Measurements from ENCODE around the gene FCF1. TPM values are rescaled to one million over a fixed set of nuclear protein-coding genes. Genes with fewer than 3 reads are reported as not detected.

FCF1 gene
- polyA plus RNA-seq, 1 donor from 2014 or later = 39.8 TPM

- Histone ChIP-seq H3K79me2 (replicated peaks; ENCODE audit: insufficient read depth, low read length) (peaks cover 55% of the 10 kb centered on the region), H3K9me3 (ENCODE audit: low read length) (no peaks in the 10 kb centered on the region), H3K4me3 (ENCODE audit: low read length) (peak overlapping the region; percentile 94), H3K36me3 (ENCODE audit: insufficient read depth, low read length) (no peaks in the 10 kb centered on the region), H3K27ac (ENCODE audit: low read length) (peak overlapping the region; percentile 90), H3K9me2 (ENCODE audit: insufficient read depth, low read length) (no peaks in the 10 kb centered on the region), H4K20me1 (ENCODE audit: insufficient read depth) (no peaks in the 10 kb centered on the region), H3K27me3 (ENCODE audit: insufficient read depth, low read depth, low read length) (no peaks in the 10 kb centered on the region), H3K9ac (ENCODE audit: low read length) (peak overlapping the region; percentile 98), H3F3A (ENCODE audit: insufficient read depth, low read length, poor library complexity, severe bottlenecking) (no peaks in the 10 kb centered on the region), H2AFZ (ENCODE audit: low read depth, low read length) (peak overlapping the region; percentile 67), H3K4me2 (ENCODE audit: low read length) (peak overlapping the region; percentile 66)
- TF ChIP-seq MXI1 (conservative IDR thresholded peaks at IDR 0.05; ENCODE audit: poor library complexity, severe bottlenecking) = no peak
Measured at GRCh38 chr14:74763803-74764531, 51.0 kb downstream of the FCF1 start.

- Histone ChIP-seq H2AFZ (ENCODE audit: low read depth, low read length) (no peak overlapping the region), H3K36me3 (ENCODE audit: insufficient read depth, low read length) (no peaks in the 10 kb centered on the region), H3F3A (ENCODE audit: insufficient read depth, low read length, poor library complexity, severe bottlenecking) (no peaks in the 10 kb centered on the region), H3K9ac (ENCODE audit: low read length) (peak overlapping the region; percentile 98), H3K27ac (ENCODE audit: low read length) (no peak overlapping the region), H3K27me3 (ENCODE audit: insufficient read depth, low read depth, low read length) (no peaks in the 10 kb centered on the region), H4K20me1 (ENCODE audit: insufficient read depth) (no peaks in the 10 kb centered on the region), H3K9me3 (ENCODE audit: low read length) (no peaks in the 10 kb centered on the region), H3K9me2 (ENCODE audit: insufficient read depth, low read length) (no peaks in the 10 kb centered on the region), H3K79me2 (replicated peaks; ENCODE audit: insufficient read depth, low read length) (peaks cover 55% of the 10 kb centered on the region), H3K4me3 (ENCODE audit: low read length) (peak overlapping the region; percentile 94), H3K4me2 (ENCODE audit: low read length) (peak overlapping the region; percentile 66)
- TF ChIP-seq EZH2 (IDR thresholded peaks at IDR 0.05; ENCODE audit: borderline replicate concordance, insufficient read depth, low read length, poor library complexity, severe bottlenecking) (no peak), TAF1 (IDR thresholded peaks at IDR 0.05; ENCODE audit: low read depth) (no peak), CTCF (IDR thresholded peaks at IDR 0.05; ENCODE audit: poor library complexity, severe bottlenecking) (no peak), EP300 (conservative IDR thresholded peaks at IDR 0.05; ENCODE audit: poor library complexity, severe bottlenecking) (no peak), REST (IDR thresholded peaks at IDR 0.05; ENCODE audit: borderline replicate concordance) (no peak), POLR2AphosphoS5 (IDR thresholded peaks at IDR 0.05) (no peak), MXI1 (conservative IDR thresholded peaks at IDR 0.05; ENCODE audit: poor library complexity, severe bottlenecking) (no peak), RAD21 (conservative IDR thresholded peaks at IDR 0.05) (no peak), SMC3 (conservative IDR thresholded peaks at IDR 0.05; ENCODE audit: poor library complexity) (no peak)
Measured at GRCh38 chr14:74765721-74766120, 52.8 kb downstream of the FCF1 start.

All from neural cell (in vitro differentiated cells).